GM10248 (cell line): ENCODE data around the gene GCN1.

ENCODE experiments used
- CTCF ChIA-PET: fragments of 300-600 bp; sonication (Branson Sonifier 250); formaldehyde crosslinking; extraction: SDS; loops from one replicate; lab custom pipeline; 2021; ENCODE audit warnings: antibody characterized with exemption; lab: Yijun Ruan, JAX
- POLR2A ChIA-PET: fragments of 350-650 bp; sonication (Branson Sonifier 250); formaldehyde crosslinking; extraction: SDS; loops from one replicate; lab custom pipeline; 2020; ENCODE audit warnings: antibody characterized with exemption; lab: Yijun Ruan, JAX
- DNase-seq: peaks from one replicate; pipeline ENCODE4 v3.0.0; 2012; ENCODE audit errors: extremely low spot score
- TF ChIP-seq, protein P1 (sequence below): IDR thresholded peaks from 2 replicates; pipeline ENCODE4 v1.5.1; 2012; ENCODE audit warnings: mild to moderate bottlenecking, low read depth; ENCODE audit errors: extremely low read depth, missing control alignments, control extremely low read depth

The GCN1 gene

DNA sequence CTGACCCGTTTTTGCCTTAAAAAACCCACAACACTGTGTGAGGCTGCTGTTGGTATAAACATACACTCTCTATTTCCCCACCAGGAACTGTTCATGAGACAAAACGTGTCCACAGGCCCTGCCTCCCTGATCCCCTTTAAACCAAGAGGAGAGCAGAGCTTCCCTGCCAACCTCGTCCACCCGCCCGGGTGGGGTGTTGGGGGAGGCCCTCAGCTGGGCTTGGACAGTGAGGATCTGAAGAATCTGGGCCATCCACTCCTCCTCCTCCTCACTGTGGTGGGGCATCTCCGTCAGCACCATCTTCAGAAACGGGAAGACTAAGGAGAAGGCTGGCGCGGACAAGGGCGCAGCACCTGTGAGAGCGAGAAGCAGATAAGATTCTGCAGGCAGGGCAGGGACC lies 36.8 kb downstream of the GCN1 start:
- ChIA-PET POLR2A (interaction anchor here (0.9 kb wide), 1 partner anchor 13 kb away, joined by 3 read pairs; no protein-coding TSS in a partner anchor), CTCF (interaction anchor here (2.2 kb wide), 1 partner anchor 9 kb away, joined by 6 read pairs; no protein-coding TSS in a partner anchor)
- TF ChIP-seq, protein P1, sequence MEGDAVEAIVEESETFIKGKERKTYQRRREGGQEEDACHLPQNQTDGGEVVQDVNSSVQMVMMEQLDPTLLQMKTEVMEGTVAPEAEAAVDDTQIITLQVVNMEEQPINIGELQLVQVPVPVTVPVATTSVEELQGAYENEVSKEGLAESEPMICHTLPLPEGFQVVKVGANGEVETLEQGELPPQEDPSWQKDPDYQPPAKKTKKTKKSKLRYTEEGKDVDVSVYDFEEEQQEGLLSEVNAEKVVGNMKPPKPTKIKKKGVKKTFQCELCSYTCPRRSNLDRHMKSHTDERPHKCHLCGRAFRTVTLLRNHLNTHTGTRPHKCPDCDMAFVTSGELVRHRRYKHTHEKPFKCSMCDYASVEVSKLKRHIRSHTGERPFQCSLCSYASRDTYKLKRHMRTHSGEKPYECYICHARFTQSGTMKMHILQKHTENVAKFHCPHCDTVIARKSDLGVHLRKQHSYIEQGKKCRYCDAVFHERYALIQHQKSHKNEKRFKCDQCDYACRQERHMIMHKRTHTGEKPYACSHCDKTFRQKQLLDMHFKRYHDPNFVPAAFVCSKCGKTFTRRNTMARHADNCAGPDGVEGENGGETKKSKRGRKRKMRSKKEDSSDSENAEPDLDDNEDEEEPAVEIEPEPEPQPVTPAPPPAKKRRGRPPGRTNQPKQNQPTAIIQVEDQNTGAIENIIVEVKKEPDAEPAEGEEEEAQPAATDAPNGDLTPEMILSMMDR = no peak
- no peak for DNase-seq

DNA sequence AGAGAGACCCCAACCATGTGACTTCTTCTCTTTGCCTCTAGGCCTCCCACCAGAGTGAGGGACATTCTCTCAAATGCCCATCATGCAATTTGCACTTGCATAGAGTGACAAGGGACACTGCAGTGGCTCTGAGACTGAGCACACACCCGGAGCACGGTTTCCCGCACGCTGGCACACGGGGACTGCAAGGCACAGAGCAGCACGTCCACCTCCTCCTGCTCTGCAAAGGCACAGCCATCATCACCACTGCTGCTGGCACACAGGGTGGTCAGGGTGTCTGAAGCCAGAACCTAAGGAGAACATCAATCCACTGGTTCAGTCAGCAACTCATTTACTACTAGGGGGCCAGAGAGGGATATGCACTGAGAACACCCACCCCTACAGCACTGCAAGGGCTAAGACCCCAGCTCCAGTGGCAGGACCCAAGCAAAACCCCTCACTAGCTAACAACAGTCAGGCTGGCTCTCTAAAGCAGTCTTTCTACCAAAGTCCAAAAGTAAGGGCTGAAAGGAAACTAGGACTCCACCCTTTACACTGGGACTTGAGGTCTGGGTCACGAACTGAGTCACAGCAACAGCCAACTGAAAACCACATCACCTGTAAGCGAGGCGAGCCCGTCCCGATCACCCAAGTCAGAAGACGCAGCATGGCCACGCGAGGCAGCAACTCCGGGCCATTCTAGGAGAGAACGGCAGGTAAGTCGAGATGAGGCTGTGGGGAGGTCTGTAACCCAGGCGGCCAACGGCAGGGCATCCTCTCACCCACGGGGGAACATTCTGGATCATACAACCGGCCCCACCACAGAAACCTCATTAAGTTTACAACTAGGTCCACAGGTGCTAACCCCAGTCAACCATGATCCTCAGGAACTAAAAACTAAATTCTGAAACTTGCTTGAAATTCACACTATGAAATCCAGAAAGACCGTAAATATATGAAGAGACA lies 37.9 kb downstream of the GCN1 start:
- TF ChIP-seq, protein P1 = no peak
- DNase-seq = no peak
- POLR2A ChIA-PET = no interaction called here
- CTCF ChIA-PET = no interaction called here

DNA sequence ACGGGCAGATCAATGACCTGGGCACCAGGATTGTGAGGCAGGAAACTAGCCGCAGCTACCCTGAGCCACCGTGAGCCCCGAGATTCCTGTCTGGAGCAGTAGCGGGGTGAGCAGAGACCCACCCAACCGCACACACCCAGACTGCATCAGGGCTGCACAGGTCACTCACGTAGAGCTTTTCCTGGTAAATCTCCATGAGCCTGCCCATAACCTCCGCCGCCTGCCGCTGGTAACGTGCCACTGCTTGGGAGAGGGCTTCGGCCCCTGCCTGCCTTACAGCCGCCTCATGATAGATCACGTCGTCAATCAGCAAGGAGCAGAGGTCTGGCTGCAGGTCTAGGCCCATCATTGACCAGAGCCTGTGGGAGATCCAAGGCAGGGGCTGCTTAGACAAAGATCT lies 39.4 kb downstream of the GCN1 start:
- TF ChIP-seq, protein P1 = no peak
- no peak for DNase-seq
- POLR2A ChIA-PET = no interaction called here
- CTCF ChIA-PET = no interaction called here

DNA sequence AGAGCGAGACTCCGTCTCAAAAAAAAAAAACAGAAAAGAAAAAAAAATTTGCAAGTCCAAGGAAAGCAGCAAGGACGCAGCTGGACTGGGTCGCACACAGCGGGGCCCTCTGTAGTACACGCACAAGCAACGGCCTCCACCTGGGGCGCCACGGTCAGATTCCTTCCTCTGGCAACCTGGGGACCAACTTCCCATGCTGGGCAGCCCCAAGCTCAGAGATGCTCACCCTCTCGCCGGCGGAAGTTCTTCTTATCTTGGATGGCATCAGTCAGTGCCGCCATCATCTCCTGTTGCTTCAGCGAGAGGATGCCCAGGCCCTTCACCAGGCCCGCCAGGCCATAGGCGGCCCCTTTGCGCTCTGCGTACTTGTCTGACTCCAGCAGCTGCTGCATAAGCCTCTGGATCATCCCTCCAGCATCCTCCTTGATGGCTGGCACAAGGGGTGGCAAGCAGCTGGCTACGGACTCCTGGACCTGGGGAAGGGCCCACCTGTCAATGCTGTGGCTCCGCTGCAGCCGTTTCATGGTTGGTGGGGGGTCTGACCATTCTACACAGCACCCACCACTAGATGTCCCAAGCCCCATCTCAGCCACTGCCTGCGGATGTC lies 43.5 kb downstream of the GCN1 start:
- ChIA-PET CTCF (interaction anchor here (1.1 to 1.5 kb wide), 2 partner anchors 10 to 64 kb away, joined by 3 to 4 read pairs; no protein-coding TSS in a partner anchor), POLR2A (no interaction called here)
- no peak for DNase-seq
- TF ChIP-seq, protein P1 = no peak

DNA sequence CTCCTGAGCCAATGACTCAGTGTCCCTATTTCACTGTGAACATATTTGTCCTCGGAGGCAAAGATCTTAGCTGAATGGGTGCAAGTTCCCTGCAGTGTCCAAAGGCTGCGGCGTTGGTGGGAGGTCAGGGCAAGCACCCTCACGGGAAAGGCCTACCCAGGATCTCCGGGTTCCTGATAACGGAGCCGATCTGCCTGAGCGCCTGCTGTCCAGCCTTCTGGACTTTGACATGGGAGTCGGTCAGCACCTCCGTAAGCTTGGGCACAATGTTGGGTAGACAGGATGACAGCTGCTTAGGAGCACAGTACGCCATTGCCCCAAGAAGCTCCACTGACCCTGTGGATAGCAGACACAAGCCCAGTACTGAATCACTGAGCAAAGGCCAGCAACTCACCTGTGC lies 46.5 kb downstream of the GCN1 start:
- ChIA-PET CTCF (interaction anchor here (1.0 to 1.7 kb wide), 4 partner anchors 11 to 48 kb away, joined by 3 to 6 read pairs (median 3); no protein-coding TSS in a partner anchor), POLR2A (interaction anchor here (1.3 to 1.4 kb wide), 2 partner anchors 30 to 53 kb away, joined by 3 to 5 read pairs; partner anchors contain the start of gene RPLP0)
- TF ChIP-seq, protein P1 = no peak
- DNase-seq = no peak

DNA sequence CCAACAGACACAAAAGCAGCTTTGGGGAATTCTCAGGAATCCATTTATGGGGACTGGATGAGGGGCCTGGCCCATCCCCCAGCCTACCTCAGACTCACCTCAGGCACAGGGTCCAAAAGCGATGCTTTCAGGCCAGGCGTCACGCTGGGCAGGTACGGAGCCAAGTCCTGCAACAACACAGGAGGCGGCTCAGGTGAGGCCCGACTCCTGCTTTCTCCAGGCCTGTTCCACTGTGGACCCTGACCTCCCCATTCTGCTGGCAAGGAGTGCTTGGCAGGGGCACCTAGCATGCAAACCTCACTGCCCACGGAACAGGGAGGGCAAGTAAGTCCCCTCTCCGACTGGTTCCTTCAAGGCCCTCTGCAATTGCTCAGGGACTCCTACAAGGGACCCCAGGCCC lies 49.4 kb downstream of the GCN1 start:
- ChIA-PET CTCF (no interaction called here), POLR2A (no interaction called here)
- TF ChIP-seq, protein P1 = no peak
- DNase-seq = no peak
